ENCODE data around the gene SSTR3.

GRCh38 chr22:37161443-37161842, 50.8 kb downstream of the SSTR3 start:
- TF ChIP-seq CTCF (IDR thresholded peaks at IDR 0.05; ENCODE audit: insufficient read depth, low read length) (no peak), POLR2AphosphoS5 (IDR thresholded peaks at IDR 0.05; ENCODE audit: low read depth) (no peak), SPI1 (IDR thresholded peaks at IDR 0.05; ENCODE audit: borderline replicate concordance, low read depth) (no peak)
- TF ChIP-seq, protein P1, sequence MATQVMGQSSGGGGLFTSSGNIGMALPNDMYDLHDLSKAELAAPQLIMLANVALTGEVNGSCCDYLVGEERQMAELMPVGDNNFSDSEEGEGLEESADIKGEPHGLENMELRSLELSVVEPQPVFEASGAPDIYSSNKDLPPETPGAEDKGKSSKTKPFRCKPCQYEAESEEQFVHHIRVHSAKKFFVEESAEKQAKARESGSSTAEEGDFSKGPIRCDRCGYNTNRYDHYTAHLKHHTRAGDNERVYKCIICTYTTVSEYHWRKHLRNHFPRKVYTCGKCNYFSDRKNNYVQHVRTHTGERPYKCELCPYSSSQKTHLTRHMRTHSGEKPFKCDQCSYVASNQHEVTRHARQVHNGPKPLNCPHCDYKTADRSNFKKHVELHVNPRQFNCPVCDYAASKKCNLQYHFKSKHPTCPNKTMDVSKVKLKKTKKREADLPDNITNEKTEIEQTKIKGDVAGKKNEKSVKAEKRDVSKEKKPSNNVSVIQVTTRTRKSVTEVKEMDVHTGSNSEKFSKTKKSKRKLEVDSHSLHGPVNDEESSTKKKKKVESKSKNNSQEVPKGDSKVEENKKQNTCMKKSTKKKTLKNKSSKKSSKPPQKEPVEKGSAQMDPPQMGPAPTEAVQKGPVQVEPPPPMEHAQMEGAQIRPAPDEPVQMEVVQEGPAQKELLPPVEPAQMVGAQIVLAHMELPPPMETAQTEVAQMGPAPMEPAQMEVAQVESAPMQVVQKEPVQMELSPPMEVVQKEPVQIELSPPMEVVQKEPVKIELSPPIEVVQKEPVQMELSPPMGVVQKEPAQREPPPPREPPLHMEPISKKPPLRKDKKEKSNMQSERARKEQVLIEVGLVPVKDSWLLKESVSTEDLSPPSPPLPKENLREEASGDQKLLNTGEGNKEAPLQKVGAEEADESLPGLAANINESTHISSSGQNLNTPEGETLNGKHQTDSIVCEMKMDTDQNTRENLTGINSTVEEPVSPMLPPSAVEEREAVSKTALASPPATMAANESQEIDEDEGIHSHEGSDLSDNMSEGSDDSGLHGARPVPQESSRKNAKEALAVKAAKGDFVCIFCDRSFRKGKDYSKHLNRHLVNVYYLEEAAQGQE (IDR thresholded peaks at IDR 0.05; ENCODE audit: insufficient replicate concordance, low read depth): no peak

Measured in HL-60 (cell line).